ENCODE results near the gene UNC13D.

Gene UNC13D

GRCh38 chr17:75832652-75833400 lies 11.4 kb downstream of the UNC13D start:
- DNase-seq = no peak

- peak; percentile 87 to 90 (median 88) for DNase-seq
Observed at GRCh38 chr17:75832164-75832651, 12.0 kb downstream of the UNC13D start.

- DNase-seq = no peak
Observed at GRCh38 chr17:75831032-75831571, 13.1 kb downstream of the UNC13D start.

- peak in 2 of 3 donors; percentile 23 to 44 for DNase-seq
Observed at GRCh38 chr17:75830164-75831031, 13.8 kb downstream of the UNC13D start.

- no peak for DNase-seq
Observed at GRCh38 chr17:75829747-75830146, 14.5 kb downstream of the UNC13D start.

- no peak for DNase-seq
Observed at GRCh38 chr17:75828741-75829140, 15.5 kb downstream of the UNC13D start.

- DNase-seq = no peak
Observed at GRCh38 chr17:75828076-75828400, 16.2 kb downstream of the UNC13D start.

GRCh38 chr17:75827308-75828075 lies 16.7 kb downstream of the UNC13D start:
- DNase-seq = peak; percentile 48 to 64 (median 53)

GRCh38 chr17:75826561-75827307 lies 17.5 kb downstream of the UNC13D start:
- DNase-seq = no peak

- no peak for DNase-seq
Observed at GRCh38 chr17:75825748-75826370, 18.3 kb downstream of the UNC13D start.

GRCh38 chr17:75825149-75825552 lies 19.1 kb downstream of the UNC13D start:
- DNase-seq = no peak

GRCh38 chr17:75824666-75825065 lies 19.5 kb downstream of the UNC13D start:
- DNase-seq = peak in 1 of 3 donors; percentile 24

- no peak for DNase-seq
Observed at GRCh38 chr17:75824050-75824552, 20.1 kb downstream of the UNC13D start.

GRCh38 chr17:75823257-75824041 lies 20.8 kb downstream of the UNC13D start:
- no peak for DNase-seq

GRCh38 chr17:75822800-75823166 lies 21.4 kb downstream of the UNC13D start:
- DNase-seq = no peak

- no peak for DNase-seq
Observed at GRCh38 chr17:75822119-75822799, 21.9 kb downstream of the UNC13D start.

- no peak for DNase-seq
Observed at GRCh38 chr17:75821552-75821951, 22.7 kb downstream of the UNC13D start.

- no peak for DNase-seq
Observed at GRCh38 chr17:75820094-75821080, 23.8 kb downstream of the UNC13D start.

- no peak for DNase-seq
Observed at GRCh38 chr17:75819678-75820077, 24.5 kb downstream of the UNC13D start.

Measured in suppressor macrophage treated with lipopolysaccharide for 1 hour (primary cell).